ENCODE measurements around the gene NUDT21.

GRCh38 chr16:56479469-56479868, 28.3 kb upstream of the NUDT21 start:
- TF ChIP-seq CTCF (conservative IDR thresholded peaks at IDR 0.05) (no peak), ZFX (IDR thresholded peaks at IDR 0.05) (no peak)
